ENCODE measurements around the gene APOLD1.

Gene APOLD1

DNA sequence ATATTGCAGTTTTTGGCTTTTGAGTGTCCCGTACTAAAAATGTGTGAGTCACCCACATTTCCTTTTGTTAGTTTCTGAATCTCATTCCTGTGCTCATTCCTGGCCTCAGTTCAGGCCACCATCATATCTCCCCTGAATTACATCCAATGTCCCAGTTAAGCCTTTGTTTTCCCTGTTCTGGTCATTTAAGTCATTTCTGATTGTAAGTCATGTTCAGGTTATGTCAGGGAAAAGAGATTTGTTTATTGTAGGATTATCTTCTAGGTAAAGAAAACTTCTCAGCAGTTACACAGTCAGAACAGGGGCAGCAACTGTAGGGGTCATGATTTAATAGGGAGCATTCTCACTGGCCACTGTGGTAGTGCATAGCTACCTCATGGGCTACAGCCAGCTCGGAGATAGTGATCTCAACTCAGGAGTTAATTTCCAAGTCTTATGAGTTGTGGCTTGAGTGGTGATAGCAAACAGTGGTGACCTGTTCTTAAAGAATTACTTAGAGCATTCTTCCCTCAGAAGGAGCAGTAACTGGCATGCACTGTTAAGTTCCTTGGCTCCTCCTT is 34.4 kb downstream of the APOLD1 start:
- TF ChIP-seq, protein P1, sequence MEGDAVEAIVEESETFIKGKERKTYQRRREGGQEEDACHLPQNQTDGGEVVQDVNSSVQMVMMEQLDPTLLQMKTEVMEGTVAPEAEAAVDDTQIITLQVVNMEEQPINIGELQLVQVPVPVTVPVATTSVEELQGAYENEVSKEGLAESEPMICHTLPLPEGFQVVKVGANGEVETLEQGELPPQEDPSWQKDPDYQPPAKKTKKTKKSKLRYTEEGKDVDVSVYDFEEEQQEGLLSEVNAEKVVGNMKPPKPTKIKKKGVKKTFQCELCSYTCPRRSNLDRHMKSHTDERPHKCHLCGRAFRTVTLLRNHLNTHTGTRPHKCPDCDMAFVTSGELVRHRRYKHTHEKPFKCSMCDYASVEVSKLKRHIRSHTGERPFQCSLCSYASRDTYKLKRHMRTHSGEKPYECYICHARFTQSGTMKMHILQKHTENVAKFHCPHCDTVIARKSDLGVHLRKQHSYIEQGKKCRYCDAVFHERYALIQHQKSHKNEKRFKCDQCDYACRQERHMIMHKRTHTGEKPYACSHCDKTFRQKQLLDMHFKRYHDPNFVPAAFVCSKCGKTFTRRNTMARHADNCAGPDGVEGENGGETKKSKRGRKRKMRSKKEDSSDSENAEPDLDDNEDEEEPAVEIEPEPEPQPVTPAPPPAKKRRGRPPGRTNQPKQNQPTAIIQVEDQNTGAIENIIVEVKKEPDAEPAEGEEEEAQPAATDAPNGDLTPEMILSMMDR (conservative IDR thresholded peaks at IDR 0.05) = no peak
- no peak for TF ChIP-seq ZFX (IDR thresholded peaks at IDR 0.05)
- peak overlapping the region; percentile 54 for H3K27ac ChIP-seq

- peak overlapping the region; percentile 54 for H3K27ac ChIP-seq
Measured at GRCh38 chr12:12820376-12820775, 34.9 kb downstream of the APOLD1 start.

- TF ChIP-seq, protein P1 (conservative IDR thresholded peaks at IDR 0.05) = no peak
- TF ChIP-seq ZFX (IDR thresholded peaks at IDR 0.05) = no peak
- H3K27ac ChIP-seq = no peak overlapping the region
Measured at GRCh38 chr12:12821975-12822374, 36.5 kb downstream of the APOLD1 start.

GRCh38 chr12:12822886-12823285 is 37.4 kb downstream of the APOLD1 start:
- H3K27ac ChIP-seq = no peak overlapping the region
- TF ChIP-seq ZFX (IDR thresholded peaks at IDR 0.05) = no peak
- TF ChIP-seq, protein P1 (conservative IDR thresholded peaks at IDR 0.05) = no peak

DNA sequence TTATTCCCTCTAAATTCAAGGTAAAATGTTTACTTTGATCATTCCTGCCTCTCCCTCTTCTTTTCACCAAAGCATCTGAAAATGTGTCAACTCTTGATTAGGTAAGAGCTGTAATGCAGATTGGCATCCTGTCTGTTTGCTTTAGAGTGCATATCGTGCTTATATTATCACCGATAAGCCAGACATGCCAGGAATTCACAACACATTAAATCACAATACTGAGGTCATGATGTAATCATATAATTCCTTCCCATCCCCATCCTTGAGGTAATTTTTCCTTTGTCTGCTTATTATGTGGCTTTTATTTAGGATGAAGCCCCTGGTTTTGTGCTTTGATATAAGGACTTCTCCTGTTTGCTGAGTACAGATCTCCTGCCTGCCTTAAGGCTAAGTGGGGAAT is 37.8 kb downstream of the APOLD1 start:
- H3K27ac ChIP-seq = no peak overlapping the region

GRCh38 chr12:12823811-12824210 is 38.4 kb downstream of the APOLD1 start:
- H3K27ac ChIP-seq = no peak overlapping the region
- TF ChIP-seq, protein P1 (conservative IDR thresholded peaks at IDR 0.05) = no peak
- TF ChIP-seq ZFX (IDR thresholded peaks at IDR 0.05) = no peak

More for the DNA sequence above, 37.8 kb downstream of the APOLD1 start:
- TF ChIP-seq, protein P1 (conservative IDR thresholded peaks at IDR 0.05) = no peak

GRCh38 chr12:12835378-12836146 is 50.1 kb downstream of the APOLD1 start:
- H3K27ac ChIP-seq = no peak overlapping the region
- TF ChIP-seq, protein P1 (conservative IDR thresholded peaks at IDR 0.05) = no peak
- no peak for TF ChIP-seq ZFX (IDR thresholded peaks at IDR 0.05)

DNA sequence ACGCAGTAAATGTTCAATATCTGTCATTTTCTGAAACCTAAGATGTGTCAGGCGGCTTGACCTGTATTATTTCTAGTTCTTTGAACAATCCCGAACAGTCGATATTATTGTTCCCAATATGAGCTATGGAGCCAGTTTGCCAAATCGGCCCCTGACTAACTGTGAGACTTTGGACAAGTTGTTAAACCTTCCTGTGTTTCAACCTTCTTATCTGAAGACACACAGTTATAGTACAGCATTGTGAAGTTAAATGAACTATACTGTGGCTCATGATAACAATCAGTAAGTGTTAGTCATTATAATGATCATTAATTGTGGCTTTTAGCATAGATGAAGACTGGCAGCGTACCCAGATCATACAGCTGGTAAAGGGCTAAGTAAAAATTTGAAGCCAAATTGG is 51.1 kb downstream of the APOLD1 start:
- no peak overlapping the region for H3K27ac ChIP-seq
- TF ChIP-seq, protein P1 (conservative IDR thresholded peaks at IDR 0.05) = no peak
- TF ChIP-seq ZFX (IDR thresholded peaks at IDR 0.05) = no peak

Data from C4-2B (cell line).